HepG2 (cell line): ENCODE measurements around the gene DLX3. TPM values are rescaled to one million over a fixed set of nuclear protein-coding genes. Genes with fewer than 3 reads are reported as not detected.
A peak's percentile ranks its signal among the peaks of the same experiment; 100 is the strongest.

Experiments
- ARHGAP35 ChIP-seq: sonication (generic); formaldehyde crosslinking; IDR thresholded peaks from 2 replicates; pipeline ENCODE4 v1.9.0; 2022; ENCODE audit warnings: mild to moderate bottlenecking, inconsistent platforms, moderate library complexity, missing genetic modification reagents, borderline replicate concordance
- ARNTL ChIP-seq: sonication (generic); formaldehyde crosslinking; IDR thresholded peaks from 2 replicates; pipeline ENCODE4 v1.4.0; 2020; ENCODE audit warnings: mild to moderate bottlenecking, missing genetic modification reagents
- HOXA3 ChIP-seq: sonication (generic); formaldehyde crosslinking; IDR thresholded peaks from 2 replicates; pipeline ENCODE4 v1.5.0; 2020; ENCODE audit warnings: missing genetic modification reagents
- KAT2B ChIP-seq: fragments of 150-350 bp; IDR thresholded peaks from 2 replicates; pipeline ENCODE4 v1.6.1; 2014; ENCODE audit warnings: low read depth, low read length, borderline replicate concordance
- KDM1A ChIP-seq: IDR thresholded peaks from 2 replicates; pipeline ENCODE4 v1.6.1; 2016; ENCODE audit warnings: missing compliant biosample characterization
- KMT2B ChIP-seq: IDR thresholded peaks from 2 replicates; pipeline ENCODE4 v1.6.1; 2016; ENCODE audit warnings: missing genetic modification reagents, missing compliant biosample characterization
- MLLT10 ChIP-seq: sonication (generic); formaldehyde crosslinking; IDR thresholded peaks from 2 replicates; pipeline ENCODE4 v1.4.0; 2020; ENCODE audit warnings: missing genetic modification reagents
- MZF1 ChIP-seq: sonication (generic); formaldehyde crosslinking; IDR thresholded peaks from 2 replicates; pipeline ENCODE4 v1.8.1; 2023; ENCODE audit warnings: mild to moderate bottlenecking, missing genetic modification reagents, borderline replicate concordance
- REPIN1 ChIP-seq: sonication (generic); formaldehyde crosslinking; IDR thresholded peaks from 2 replicates; pipeline ENCODE4 v1.8.0; 2022; ENCODE audit warnings: missing genetic modification reagents, low read depth, mild to moderate bottlenecking, borderline replicate concordance
- SETDB1 ChIP-seq: sonication (generic); formaldehyde crosslinking; IDR thresholded peaks from 2 replicates; pipeline ENCODE4 v1.5.1; 2020; ENCODE audit warnings: missing genetic modification reagents, mild to moderate bottlenecking, borderline replicate concordance
- SOX5 ChIP-seq: IDR thresholded peaks from 2 replicates; pipeline ENCODE4 v1.6.1; 2016; ENCODE audit warnings: borderline replicate concordance
- TARDBP ChIP-seq: sonication (generic); formaldehyde crosslinking; IDR thresholded peaks from 2 replicates; pipeline ENCODE4 v1.8.0; 2022; ENCODE audit warnings: mild to moderate bottlenecking, missing genetic modification reagents
- TFDP1 ChIP-seq: IDR thresholded peaks from 2 replicates; pipeline ENCODE4 v1.6.1; 2016; ENCODE audit warnings: missing compliant biosample characterization, missing genetic modification reagents, borderline replicate concordance
- TRIM24 ChIP-seq: sonication (generic); formaldehyde crosslinking; IDR thresholded peaks from 2 replicates; pipeline ENCODE4 v1.8.0; 2022; ENCODE audit warnings: mild to moderate bottlenecking, missing genetic modification reagents
- U2AF1 ChIP-seq: fragments of 200-400 bp; formaldehyde crosslinking; optimal IDR thresholded peaks from 2 replicates; pipeline ENCODE3; 2017; ENCODE audit warnings: mild to moderate bottlenecking, low read depth, low read length
- ZHX1 ChIP-seq: sonication (generic); formaldehyde crosslinking; IDR thresholded peaks from 2 replicates; pipeline ENCODE4 v1.8.1; 2022; ENCODE audit warnings: low read depth, mild to moderate bottlenecking, missing genetic modification reagents
- ZMYM4 ChIP-seq: sonication (generic); formaldehyde crosslinking; IDR thresholded peaks from 2 replicates; pipeline ENCODE4 v1.8.1; 2023; ENCODE audit warnings: mild to moderate bottlenecking, missing genetic modification reagents
- ZNF30 ChIP-seq: sonication (generic); formaldehyde crosslinking; IDR thresholded peaks from 2 replicates; pipeline ENCODE4 v1.5.0; 2020; ENCODE audit warnings: mild to moderate bottlenecking, missing genetic modification reagents
- ZNF333 ChIP-seq: sonication (generic); formaldehyde crosslinking; IDR thresholded peaks from 2 replicates; pipeline ENCODE4 v1.4.0; 2020; ENCODE audit warnings: mild to moderate bottlenecking, missing genetic modification reagents, borderline replicate concordance
- ZNF44 ChIP-seq: sonication (generic); formaldehyde crosslinking; IDR thresholded peaks from 2 replicates; pipeline ENCODE4 v1.5.1; 2020; ENCODE audit warnings: mild to moderate bottlenecking, missing genetic modification reagents
- ZNF546 ChIP-seq: sonication (generic); formaldehyde crosslinking; conservative IDR thresholded peaks from 2 replicates; pipeline ENCODE4 v1.8.1; 2023; ENCODE audit warnings: mild to moderate bottlenecking, missing genetic modification reagents
- ZNF557 ChIP-seq: sonication (generic); formaldehyde crosslinking; IDR thresholded peaks from 2 replicates; pipeline ENCODE4 v1.4.0; 2020; ENCODE audit warnings: missing genetic modification reagents
- ZNF605 ChIP-seq: sonication (generic); formaldehyde crosslinking; IDR thresholded peaks from 2 replicates; pipeline ENCODE4 v1.8.0; 2022; ENCODE audit warnings: mild to moderate bottlenecking, missing genetic modification reagents
- ZNF616 ChIP-seq: sonication (generic); formaldehyde crosslinking; IDR thresholded peaks from 2 replicates; pipeline ENCODE4 v1.5.0; 2020; ENCODE audit warnings: low read depth, mild to moderate bottlenecking, missing genetic modification reagents
- ZNF772 ChIP-seq: sonication (generic); formaldehyde crosslinking; IDR thresholded peaks from 2 replicates; pipeline ENCODE4 v1.5.0; 2020; ENCODE audit warnings: mild to moderate bottlenecking, missing genetic modification reagents
- polyA plus RNA-seq, 8 experiments: library from polyadenylated mRNA; depleted of rRNA in 3 of 8; stranded (reverse) in 7 of 8; unstranded in 1 of 8; fragments of >200 nt; fragmentation: Illumina TruSeq in 4 of 8; extraction: Trizol in 4 of 8; gene quantifications; 2 replicates each; pipeline versions ENCODE4 v1.2.1 to v1.2.3, GENCODE V29; 2011 to 2016; ENCODE audit warnings: low read depth in 4 of 8, missing spikeins in 1 of 8, mixed read lengths in 1 of 8; ENCODE audit not compliant: insufficient read depth in 1 of 8
- total RNA-seq, 5 experiments: library from RNA; depleted of rRNA; stranded (reverse); fragments of >200 nt; fragmentation: Illumina TruSeq; extraction: Trizol; gene quantifications; 2 replicates each; pipeline ENCODE4 v1.2.3, GENCODE V29; 2016; ENCODE audit warnings: low read depth in 1 of 5
- TF ChIP-seq, protein P1 (sequence below): sonication (generic); formaldehyde crosslinking; IDR thresholded peaks from 2 replicates; pipeline ENCODE4 v1.8.0; 2022; ENCODE audit warnings: mild to moderate bottlenecking, missing genetic modification reagents, moderate library complexity
- TF ChIP-seq, protein P2 (sequence below): sonication (generic); formaldehyde crosslinking; IDR thresholded peaks from 2 replicates; pipeline ENCODE4 v1.9.0; 2021; ENCODE audit warnings: missing genetic modification reagents, borderline replicate concordance

DLX3 gene
- total and polyA plus RNA-seq, 2 of the 13 experiments (the other 11 are each of a cell fraction or from before 2014, with no cell fraction given): 0.03 TPM; not detected in 1

DNA sequence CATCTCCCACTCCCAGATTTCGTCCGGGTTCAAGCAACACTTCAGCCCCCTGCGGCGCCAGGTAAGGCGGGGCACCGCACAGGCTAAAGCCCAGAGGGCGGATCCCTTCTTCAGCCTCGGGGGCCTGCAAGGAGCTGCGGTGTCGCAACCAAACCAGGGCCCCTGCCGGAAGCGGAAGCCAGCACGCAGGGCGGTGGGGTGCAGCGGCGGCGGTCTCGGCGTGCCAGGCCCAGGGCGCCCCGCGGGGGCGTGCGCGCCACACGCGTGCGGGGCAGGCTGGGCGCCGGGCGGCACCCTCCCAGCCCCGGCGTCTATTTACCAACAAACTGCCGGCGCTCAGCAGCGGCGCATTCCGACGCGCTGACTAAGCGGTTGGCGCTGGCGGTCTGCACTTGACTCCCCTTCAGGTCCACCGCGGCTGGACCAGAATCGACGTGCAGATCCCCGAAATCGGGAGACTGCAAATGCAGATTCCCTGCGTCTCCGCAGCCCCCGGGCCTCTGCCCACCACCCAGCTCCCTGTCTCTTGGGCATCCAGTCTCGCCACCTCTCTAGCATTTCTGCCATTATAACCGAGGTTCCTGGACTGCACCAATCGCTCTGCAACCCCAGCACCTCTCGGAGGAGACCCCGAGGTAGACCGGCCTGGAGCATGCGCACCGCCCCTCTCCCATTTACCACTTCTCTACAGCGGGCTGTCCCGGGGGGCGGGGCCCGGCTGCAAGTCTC lies 26.5 kb downstream of the DLX3 start (continued):
- no peak for TF ChIP-seq TARDBP (CRISPR knock-in tag)
- no peak for TF ChIP-seq ZMYM4 (CRISPR knock-in tag)
- no peak for TF ChIP-seq KDM1A (CRISPR knock-in tag)
- peak; percentile 26; the same call in 1 of the 2 replicates for TF ChIP-seq TFDP1 (CRISPR knock-in tag)
- TF ChIP-seq ZNF30 (CRISPR knock-in tag): no peak
- no peak for TF ChIP-seq SETDB1 (CRISPR knock-in tag)
- TF ChIP-seq ZNF772 (CRISPR knock-in tag): no peak
- TF ChIP-seq REPIN1 (CRISPR knock-in tag): no peak
- no peak for TF ChIP-seq KMT2B (CRISPR knock-in tag)
- no peak for TF ChIP-seq ZNF333 (CRISPR knock-in tag)
- no peak for TF ChIP-seq ZNF44
- no peak for TF ChIP-seq ZNF546
- TF ChIP-seq ARNTL: no peak; the same call in 1 of the 2 replicates
- TF ChIP-seq ZHX1 (CRISPR knock-in tag): no peak
- no peak for TF ChIP-seq SOX5 (CRISPR knock-in tag)
- peak; percentile 82; the same call in 1 of the 2 replicates for TF ChIP-seq ZNF616 (CRISPR knock-in tag)
- TF ChIP-seq HOXA3 (CRISPR knock-in tag): peak; percentile 87
- no peak for TF ChIP-seq ZNF557 (CRISPR knock-in tag)
- no peak for TF ChIP-seq KAT2B
- TF ChIP-seq, protein P1, sequence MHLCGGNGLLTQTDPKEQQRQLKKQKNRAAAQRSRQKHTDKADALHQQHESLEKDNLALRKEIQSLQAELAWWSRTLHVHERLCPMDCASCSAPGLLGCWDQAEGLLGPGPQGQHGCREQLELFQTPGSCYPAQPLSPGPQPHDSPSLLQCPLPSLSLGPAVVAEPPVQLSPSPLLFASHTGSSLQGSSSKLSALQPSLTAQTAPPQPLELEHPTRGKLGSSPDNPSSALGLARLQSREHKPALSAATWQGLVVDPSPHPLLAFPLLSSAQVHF (CRISPR knock-in tag): no peak
- TF ChIP-seq TRIM24 (CRISPR knock-in tag): no peak
- no peak for TF ChIP-seq MLLT10
- no peak for TF ChIP-seq ARHGAP35
- no peak for TF ChIP-seq MZF1 (CRISPR knock-in tag)
- TF ChIP-seq, protein P2, sequence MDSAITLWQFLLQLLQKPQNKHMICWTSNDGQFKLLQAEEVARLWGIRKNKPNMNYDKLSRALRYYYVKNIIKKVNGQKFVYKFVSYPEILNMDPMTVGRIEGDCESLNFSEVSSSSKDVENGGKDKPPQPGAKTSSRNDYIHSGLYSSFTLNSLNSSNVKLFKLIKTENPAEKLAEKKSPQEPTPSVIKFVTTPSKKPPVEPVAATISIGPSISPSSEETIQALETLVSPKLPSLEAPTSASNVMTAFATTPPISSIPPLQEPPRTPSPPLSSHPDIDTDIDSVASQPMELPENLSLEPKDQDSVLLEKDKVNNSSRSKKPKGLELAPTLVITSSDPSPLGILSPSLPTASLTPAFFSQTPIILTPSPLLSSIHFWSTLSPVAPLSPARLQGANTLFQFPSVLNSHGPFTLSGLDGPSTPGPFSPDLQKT: no peak
- TF ChIP-seq U2AF1: no peak
- TF ChIP-seq ZNF605 (CRISPR knock-in tag): peak; percentile 73; the same call in 1 of the 2 replicates
